ENCODE results near the gene TMEM161A.
"Not testable (repeated sequence)": the region's sequence is repeated elsewhere in the genome, so short reads cannot be mapped to it uniquely, and the experiment has no call there.

The TMEM161A gene

GRCh38 chr19:19152668-19153384, 14.5 kb upstream of the TMEM161A start:
- no peak for TF ChIP-seq CTCF (conservative IDR thresholded peaks at IDR 0.05; ENCODE audit: low read length)
- H3K4me3 ChIP-seq (ENCODE audit: low read length) = no peak overlapping the region
- no peak for DNase-seq (ENCODE audit: low read depth)

GRCh38 chr19:19151418-19151817, 13.1 kb upstream of the TMEM161A start:
- DNase-seq (ENCODE audit: low read depth) = no peak
- TF ChIP-seq CTCF (conservative IDR thresholded peaks at IDR 0.05; ENCODE audit: low read length) = no peak
- no peak overlapping the region for H3K4me3 ChIP-seq (ENCODE audit: low read length)

- no peak for TF ChIP-seq CTCF (conservative IDR thresholded peaks at IDR 0.05; ENCODE audit: low read length)
- H3K4me3 ChIP-seq (ENCODE audit: low read length) = no peak overlapping the region
- DNase-seq (ENCODE audit: low read depth) = no peak
Measured at GRCh38 chr19:19149435-19149834, 11.2 kb upstream of the TMEM161A start.

GRCh38 chr19:19148504-19148903, 10.2 kb upstream of the TMEM161A start:
- not testable (repeated sequence) for DNase-seq (ENCODE audit: low read depth); H3K4me3 ChIP-seq (ENCODE audit: low read length)

- DNase-seq (ENCODE audit: low read depth) = no peak
- H3K4me3 ChIP-seq (ENCODE audit: low read length) = no peak overlapping the region
- TF ChIP-seq CTCF (conservative IDR thresholded peaks at IDR 0.05; ENCODE audit: low read length) = no peak
Measured at GRCh38 chr19:19147344-19147743, 9.1 kb upstream of the TMEM161A start.

GRCh38 chr19:19146865-19147264, 8.6 kb upstream of the TMEM161A start:
- no peak for DNase-seq (ENCODE audit: low read depth)
- no peak for TF ChIP-seq CTCF (conservative IDR thresholded peaks at IDR 0.05; ENCODE audit: low read length)
- H3K4me3 ChIP-seq (ENCODE audit: low read length) = no peak overlapping the region

GRCh38 chr19:19145684-19146608, 7.7 kb upstream of the TMEM161A start:
- no peak overlapping the region for H3K4me3 ChIP-seq (ENCODE audit: low read length)
- peak; percentile 83 for TF ChIP-seq CTCF (conservative IDR thresholded peaks at IDR 0.05; ENCODE audit: low read length)

More at GRCh38 chr19:19145684-19146608, 7.7 kb upstream of the TMEM161A start:
- peak; percentile 46 for DNase-seq (ENCODE audit: low read depth)
